Activated B cell treated with CpG ODN at 0.5 μM for 24 hours (primary cell): ENCODE results near the gene RNASE12. TPM values are rescaled to one million over a fixed set of nuclear protein-coding genes. Genes with fewer than 3 reads are reported as not detected.

Experiments
- ATAC-seq: fragments of 200-7000 bp; cut with Tn5 transposase; one replicate; pipeline ENCODE4 v1.10.0; 2021; ENCODE audit warnings: low read depth, mild to moderate bottlenecking, moderate library complexity
- CTCF ChIA-PET: fragments of 350-600 bp; sonication (Branson Sonifier 250); formaldehyde crosslinking; loops from one replicate; lab custom pipeline; 2021; ENCODE audit warnings: antibody characterized with exemption; lab: Charles Lee
- POLR2A ChIA-PET: fragments of 350-600 bp; sonication (Branson Sonifier 250); formaldehyde crosslinking; loops from one replicate; lab custom pipeline; 2021; ENCODE audit warnings: antibody characterized with exemption; lab: Charles Lee
- DNase-seq: peaks from one replicate; pipeline ENCODE4 v3.0.0; 2022
- H3K27ac Mint-ChIP-seq: one replicate; pipeline ENCODE4 v1.8.0; 2020; ENCODE audit warnings: mixed read lengths
- H3K27me3 Mint-ChIP-seq: one replicate; pipeline ENCODE4 v1.8.0; 2021; ENCODE audit warnings: mixed read lengths
- H3K36me3 Mint-ChIP-seq: one replicate; pipeline ENCODE4 v1.8.0; 2021; ENCODE audit warnings: low read depth, mixed read lengths
- H3K4me1 Mint-ChIP-seq: one replicate; pipeline ENCODE4 v1.8.0; 2021; ENCODE audit warnings: mixed read lengths
- H3K4me3 Mint-ChIP-seq: one replicate; pipeline ENCODE4 v1.8.0; 2020; ENCODE audit warnings: mild to moderate bottlenecking, mixed read lengths
- H3K9me3 Mint-ChIP-seq: one replicate; pipeline ENCODE4 v1.8.0; 2020; ENCODE audit warnings: mixed read lengths
- intact Hi-C: fragments of 100-400 bp; cut with micrococcal nuclease; formaldehyde crosslinking; loops from one replicate; pipeline ENCODE4 v1.15.1; 2024
- total RNA-seq: library from RNA; stranded (reverse); gene quantifications from 2 replicates; pipeline ENCODE4 v1.2.3, GENCODE V29; 2022
- TF ChIP-seq, protein P1 (sequence below): fragments of 200-600 bp; IDR thresholded peaks from one replicate; pipeline ENCODE4 v1.8.0; 2022; ENCODE audit warnings: antibody characterized with exemption, mild to moderate bottlenecking

The RNASE12 gene
- total RNA-seq, 1 donor from 2014 or later = not detected

DNA sequence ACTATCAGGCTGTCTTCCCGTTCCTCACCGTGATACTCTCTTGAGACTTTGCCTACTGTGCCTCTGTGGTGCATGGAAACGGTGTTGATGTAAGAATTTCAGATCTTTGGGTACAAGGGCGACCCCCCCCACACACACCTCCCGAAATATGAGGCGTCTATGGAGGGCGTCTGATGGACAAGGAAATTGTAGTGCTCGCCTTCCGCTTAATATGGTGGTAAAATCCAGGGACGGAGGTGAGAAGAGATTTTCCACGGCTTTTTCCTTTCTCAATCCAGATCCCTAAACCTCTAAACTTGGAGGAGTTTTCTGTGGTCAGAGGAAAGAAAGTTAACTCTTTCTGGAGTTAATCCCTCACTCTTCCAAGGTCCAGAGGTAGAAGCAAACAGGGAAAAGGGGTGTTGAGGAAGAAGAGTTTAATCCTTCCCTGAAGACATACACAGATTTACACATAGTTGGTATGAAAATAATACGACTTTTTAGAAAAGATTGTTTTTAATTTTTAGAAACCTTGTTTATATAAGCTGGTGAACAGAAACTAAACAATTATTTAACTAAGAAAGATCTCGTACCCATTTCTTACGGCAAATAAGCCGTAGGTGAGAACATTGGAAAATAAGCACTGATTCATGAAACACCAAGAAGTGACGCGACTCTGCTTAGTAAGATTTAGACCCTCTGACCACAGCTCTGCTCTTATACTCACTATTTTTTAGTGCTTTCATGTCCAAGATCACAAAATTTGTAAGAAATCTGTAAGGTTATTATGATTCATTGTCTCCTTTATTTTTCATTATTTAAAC lies 23.1 kb upstream of the RNASE12 start:
- POLR2A ChIA-PET = interaction anchor here (1.1 to 2.5 kb wide), 7 partner anchors 9 to 271 kb away, joined by 4 to 76 read pairs (median 13); partner anchors contain the start of genes APEX1, OSGEP, PARP2 and PNP
- Mint-ChIP-seq H3K4me1 (peaks cover 12% of the 10 kb centered on the region), H3K27me3 (peaks cover 1% of the 10 kb centered on the region), H3K4me3 (no peak overlapping the region), H3K36me3 (no peaks in the 10 kb centered on the region), H3K9me3 (no peaks in the 10 kb centered on the region), H3K27ac (peak overlapping the region; percentile 14)
- TF ChIP-seq, protein P1, sequence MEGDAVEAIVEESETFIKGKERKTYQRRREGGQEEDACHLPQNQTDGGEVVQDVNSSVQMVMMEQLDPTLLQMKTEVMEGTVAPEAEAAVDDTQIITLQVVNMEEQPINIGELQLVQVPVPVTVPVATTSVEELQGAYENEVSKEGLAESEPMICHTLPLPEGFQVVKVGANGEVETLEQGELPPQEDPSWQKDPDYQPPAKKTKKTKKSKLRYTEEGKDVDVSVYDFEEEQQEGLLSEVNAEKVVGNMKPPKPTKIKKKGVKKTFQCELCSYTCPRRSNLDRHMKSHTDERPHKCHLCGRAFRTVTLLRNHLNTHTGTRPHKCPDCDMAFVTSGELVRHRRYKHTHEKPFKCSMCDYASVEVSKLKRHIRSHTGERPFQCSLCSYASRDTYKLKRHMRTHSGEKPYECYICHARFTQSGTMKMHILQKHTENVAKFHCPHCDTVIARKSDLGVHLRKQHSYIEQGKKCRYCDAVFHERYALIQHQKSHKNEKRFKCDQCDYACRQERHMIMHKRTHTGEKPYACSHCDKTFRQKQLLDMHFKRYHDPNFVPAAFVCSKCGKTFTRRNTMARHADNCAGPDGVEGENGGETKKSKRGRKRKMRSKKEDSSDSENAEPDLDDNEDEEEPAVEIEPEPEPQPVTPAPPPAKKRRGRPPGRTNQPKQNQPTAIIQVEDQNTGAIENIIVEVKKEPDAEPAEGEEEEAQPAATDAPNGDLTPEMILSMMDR = no peak
- no peak for ATAC-seq
- CTCF ChIA-PET = interaction anchor here (1.0 to 6.7 kb wide), 8 partner anchors 8 to 287 kb away, joined by 4 to 43 read pairs (median 6); partner anchors contain the start of genes PARP2 and RNASE4
- DNase-seq = no peak
- intact Hi-C loops = loop anchor here (5.0 kb wide), 1 partner anchor 168 kb away; the partner anchor contains the start of gene RNASE6

DNA sequence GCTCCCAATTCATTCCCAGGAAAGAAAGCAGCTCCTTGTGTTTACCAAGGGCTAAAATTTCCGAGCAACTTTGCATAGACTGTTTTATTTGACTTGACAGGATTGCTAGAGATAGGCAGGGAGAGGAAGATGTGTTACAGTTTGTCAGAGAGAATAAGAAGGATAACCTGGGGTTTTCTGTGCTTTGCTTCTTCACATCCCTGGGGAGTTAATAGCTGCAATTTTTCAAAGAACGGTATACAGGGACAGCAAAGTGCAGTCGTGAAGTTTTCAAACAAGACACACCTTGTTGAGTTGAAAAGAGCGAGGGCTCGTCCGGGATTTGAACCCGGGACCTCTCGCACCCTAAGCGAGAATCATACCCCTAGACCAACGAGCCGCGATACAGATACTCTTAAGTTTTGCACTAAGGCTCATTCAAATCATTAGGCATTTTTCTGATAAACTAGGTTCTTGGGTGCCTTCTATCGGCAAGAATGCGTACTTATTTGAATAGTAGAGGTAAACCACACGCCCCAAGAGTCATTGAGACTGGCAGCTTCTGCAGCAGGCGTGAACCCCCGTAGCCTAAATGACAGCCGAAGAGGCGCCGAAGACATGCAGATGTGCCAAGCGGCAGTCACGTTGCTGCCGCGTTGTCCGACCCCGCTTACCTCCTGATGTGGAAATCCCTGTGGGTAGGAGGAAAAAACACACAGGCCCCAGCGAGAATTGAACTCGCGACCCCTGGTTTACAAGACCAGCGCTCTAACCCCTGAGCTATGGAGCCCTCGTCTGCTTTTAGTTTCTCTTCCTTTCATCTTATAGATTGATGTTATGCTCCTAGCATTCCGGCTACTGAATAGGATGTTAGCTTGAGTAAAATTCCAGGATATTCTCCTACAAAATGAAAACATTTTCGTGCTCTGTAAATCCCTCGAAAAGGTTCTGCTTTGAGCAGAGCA lies 22.2 kb upstream of the RNASE12 start:
- intact Hi-C loops = loop anchor here (1.0 to 5.0 kb wide), 8 partner anchors 12 to 358 kb away; partner anchors contain the start of genes PARP2, PIP4P1 and RNASE6
- Mint-ChIP-seq H3K27ac (no peak overlapping the region), H3K4me3 (no peak overlapping the region), H3K27me3 (no peaks in the 10 kb centered on the region), H3K9me3 (no peaks in the 10 kb centered on the region), H3K4me1 (peaks cover 12% of the 10 kb centered on the region), H3K36me3 (no peaks in the 10 kb centered on the region)
- ATAC-seq (peak; percentile 72), DNase-seq (peak; percentile 62)
- TF ChIP-seq, protein P1 = no peak
- CTCF ChIA-PET = interaction anchor here (0.5 to 6.7 kb wide), 14 partner anchors 9 to 286 kb away, joined by 3 to 43 read pairs (median 5); partner anchors contain the start of genes PARP2 and RNASE4
- POLR2A ChIA-PET = interaction anchor here (0.6 to 2.5 kb wide), 11 partner anchors 9 to 279 kb away, joined by 3 to 76 read pairs (median 8); partner anchors contain the start of genes APEX1, OSGEP, PARP2 and PIP4P1

DNA sequence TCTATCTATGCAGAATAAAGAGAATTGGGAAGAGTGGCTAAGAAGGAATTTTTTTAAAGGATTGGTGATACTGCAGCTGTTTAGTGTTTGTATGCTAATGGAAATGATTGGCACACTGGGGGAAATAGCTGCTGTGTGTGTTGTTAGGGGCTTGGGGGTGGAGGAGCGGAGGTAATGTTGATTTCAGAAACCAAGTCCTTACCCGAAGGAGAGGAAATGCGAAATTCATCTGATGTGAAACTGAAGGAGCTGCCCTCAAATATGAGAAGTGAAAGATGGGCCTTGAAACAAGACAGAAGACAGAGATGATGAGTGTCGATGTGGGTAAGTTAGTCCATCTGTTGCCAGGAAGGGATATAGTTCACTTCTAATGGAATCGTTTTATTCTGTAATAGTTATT lies 21.2 kb upstream of the RNASE12 start:
- Mint-ChIP-seq H3K27me3 (no peaks in the 10 kb centered on the region), H3K9me3 (no peaks in the 10 kb centered on the region), H3K4me1 (peaks cover 8% of the 10 kb centered on the region), H3K36me3 (no peaks in the 10 kb centered on the region), H3K4me3 (no peak overlapping the region), H3K27ac (no peak overlapping the region)
- intact Hi-C loops = loop anchor here (1.0 to 5.0 kb wide), 2 partner anchors 56 to 170 kb away; partner anchors contain the start of gene RNASE6
- ChIA-PET CTCF (interaction anchor here (0.9 to 6.7 kb wide), 9 partner anchors 18 to 285 kb away, joined by 3 to 43 read pairs (median 8); partner anchors contain the start of genes PARP2 and RNASE4), POLR2A (interaction anchor here (0.8 to 2.5 kb wide), 9 partner anchors 19 to 278 kb away, joined by 3 to 76 read pairs (median 9); partner anchors contain the start of genes APEX1, OSGEP, PARP2 and PIP4P1)
- TF ChIP-seq, protein P1 = no peak
- no peak for DNase-seq
- peak; percentile 29 for ATAC-seq

DNA sequence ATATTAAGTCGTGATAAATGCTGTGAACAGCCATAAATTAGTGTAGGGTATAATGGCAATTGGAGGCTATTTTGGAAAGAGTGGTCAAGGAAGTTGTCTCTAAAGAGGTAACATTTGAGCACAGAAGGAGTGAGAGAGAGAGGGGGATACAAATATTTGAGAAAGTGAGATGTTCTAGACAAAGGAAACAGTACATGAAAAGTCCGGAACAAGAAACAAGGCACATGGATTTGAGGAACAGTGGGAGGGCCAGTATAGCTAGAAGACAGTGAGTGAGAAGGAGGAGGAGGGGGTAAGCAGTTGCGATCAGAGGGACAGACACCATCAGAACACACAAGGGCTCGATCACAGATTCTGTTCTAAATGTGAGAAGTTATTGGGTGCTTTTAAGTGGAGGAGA lies 20.1 kb upstream of the RNASE12 start:
- Mint-ChIP-seq H3K27me3 (no peaks in the 10 kb centered on the region), H3K4me3 (no peak overlapping the region), H3K4me1 (peaks cover 6% of the 10 kb centered on the region), H3K36me3 (no peaks in the 10 kb centered on the region), H3K9me3 (no peaks in the 10 kb centered on the region), H3K27ac (no peak overlapping the region)
- TF ChIP-seq, protein P1 = no peak
- intact Hi-C loops = loop anchor here (5.0 kb wide), 1 partner anchor 171 kb away; the partner anchor contains the start of gene RNASE6
- DNase-seq (no peak), ATAC-seq (no peak)
- CTCF ChIA-PET = interaction anchor here (1.3 to 7.5 kb wide), 5 partner anchors 19 to 283 kb away, joined by 4 to 131 read pairs (median 29); no protein-coding TSS in a partner anchor
- POLR2A ChIA-PET = interaction anchor here (2.3 to 3.0 kb wide), 2 partner anchors 155 to 268 kb away, joined by 7 to 16 read pairs; partner anchors contain the start of genes APEX1 and PARP2
